SK-N-SH (cell line): ENCODE results near the gene ZNF304. TPM values are rescaled to one million over a fixed set of nuclear protein-coding genes. Genes with fewer than 3 reads are reported as not detected.

Experiments
- CTCF ChIA-PET: fragments of 300-600, 350-600 bp; formaldehyde crosslinking; extraction: SDS; loops from one replicate; lab custom pipeline; 2021; lab: Yijun Ruan, JAX
- POLR2A ChIA-PET: fragments of 350-600 bp; sonication (Branson Sonifier 250); formaldehyde crosslinking; extraction: SDS; loops from one replicate; lab custom pipeline; 2020; ENCODE audit warnings: antibody characterized with exemption, inconsistent platforms; lab: Yijun Ruan, JAX
- DNase-seq: peaks from one replicate; pipeline ENCODE4 v3.0.0; 2012
- H2AFZ ChIP-seq: fragments of 200-600 bp; sonication (generic); 2 replicates; pipeline ENCODE4 v1.8.1; 2016; ENCODE audit warnings: antibody characterized with exemption, mild to moderate bottlenecking, low read depth
- H3F3A ChIP-seq: fragments of 200-600 bp; sonication (generic); replicated peaks from 2 replicates; pipeline ENCODE3; 2016; ENCODE audit warnings: antibody characterized with exemption, mild to moderate bottlenecking; ENCODE audit not compliant: insufficient read depth
- H3K27ac ChIP-seq, 2 experiments: fragments of 200-500 bp in 1 of 2; fragments of 200-600 bp in 1 of 2; sonication (Bioruptor generic) in 1 of 2; sonication (generic), shearing (Covaris generic) in 1 of 2; 2 replicates each; pipeline versions ENCODE4 v1.5.1 to v1.6.1; 2014 to 2016; ENCODE audit warnings: low read depth in 2 of 2, inconsistent platforms in 1 of 2, low read length in 1 of 2, mild to moderate bottlenecking in 1 of 2, mixed read lengths in 1 of 2
- H3K27me3 ChIP-seq: fragments of 200-600 bp; sonication (generic), shearing (Covaris generic); 2 replicates; pipeline ENCODE4 v1.6.1; 2016; ENCODE audit warnings: mixed run types; ENCODE audit not compliant: insufficient read depth
- H3K36me3 ChIP-seq, 2 experiments: fragments of 200-500 bp in 1 of 2; fragments of 200-600 bp in 1 of 2; sonication (Bioruptor generic) in 1 of 2; sonication (generic) in 1 of 2; replicated peaks in 1 of 2; 2 replicates each; pipeline versions ENCODE3 to v1.5.1; 2014 to 2016; ENCODE audit warnings: low read length in 1 of 2, mild to moderate bottlenecking in 1 of 2; ENCODE audit not compliant: insufficient read depth in 2 of 2, control insufficient read depth in 1 of 2
- H3K4me1 ChIP-seq, 2 experiments: fragments of 200-500 bp in 1 of 2; fragments of 200-600 bp in 1 of 2; sonication (Bioruptor generic) in 1 of 2; sonication (generic), shearing (Covaris generic) in 1 of 2; 2 replicates each; pipeline versions ENCODE4 v1.5.1 to v1.6.1; 2014 to 2016; ENCODE audit warnings: low read depth in 1 of 2, low read length in 1 of 2, mixed run types in 1 of 2; ENCODE audit not compliant: insufficient read depth in 2 of 2, control insufficient read depth in 1 of 2
- H3K4me2 ChIP-seq: fragments of 200-600 bp; sonication (generic), shearing (Covaris generic); 2 replicates; pipeline ENCODE4 v1.6.1; 2017; ENCODE audit warnings: mixed run types
- H3K4me3 ChIP-seq, 2 experiments: fragments of 200-500 bp in 1 of 2; fragments of 200-600 bp in 1 of 2; sonication (Bioruptor generic) in 1 of 2; sonication (generic), shearing (Covaris generic) in 1 of 2; 2 replicates each; pipeline versions ENCODE4 v1.5.1 to v1.8.1; 2014 to 2016; ENCODE audit warnings: low read depth in 2 of 2, inconsistent platforms in 1 of 2, low read length in 1 of 2, mild to moderate bottlenecking in 1 of 2, mixed read lengths in 1 of 2, moderate library complexity in 1 of 2
- H3K79me2 ChIP-seq: fragments of 200-600 bp; sonication (generic); 2 replicates; pipeline ENCODE4 v1.8.1; 2017; ENCODE audit warnings: mild to moderate bottlenecking; ENCODE audit not compliant: insufficient read depth
- H3K9ac ChIP-seq: fragments of 200-600 bp; sonication (generic); 2 replicates; pipeline ENCODE4 v1.6.1; 2017; ENCODE audit warnings: mixed run types
- H3K9me2 ChIP-seq: fragments of 200-600 bp; sonication (generic); 2 replicates; pipeline ENCODE4 v1.6.1; 2017; ENCODE audit warnings: mixed run types
- H3K9me3 ChIP-seq: fragments of 200-600 bp; sonication (generic); 2 replicates; pipeline ENCODE4 v1.6.1; 2017; ENCODE audit warnings: mixed run types, mild to moderate bottlenecking, moderate library complexity
- H4K20me1 ChIP-seq: fragments of 200-600 bp; sonication (generic); 2 replicates; pipeline ENCODE4 v1.6.1; 2017; ENCODE audit warnings: mild to moderate bottlenecking, mixed run types; ENCODE audit not compliant: insufficient read depth
- EP300 ChIP-seq, 2 experiments: IDR thresholded peaks; 2 replicates each; pipeline versions ENCODE4 v1.4.0 to v1.6.1; 2012; ENCODE audit warnings: borderline replicate concordance in 1 of 2, low read depth in 1 of 2, low read length in 1 of 2
- FOSL2 ChIP-seq: IDR thresholded peaks from 2 replicates; pipeline ENCODE4 v1.4.0; 2012; ENCODE audit warnings: low read depth, mild to moderate bottlenecking, moderate library complexity, borderline replicate concordance
- GABPA ChIP-seq: IDR thresholded peaks from 2 replicates; pipeline ENCODE4 v1.4.0; 2012; ENCODE audit warnings: low read depth, mild to moderate bottlenecking
- MXI1 ChIP-seq: IDR thresholded peaks from 2 replicates; pipeline ENCODE4 v1.6.1; 2012; ENCODE audit warnings: mild to moderate bottlenecking, low read depth, low read length, improper control_type of control experiment
- POLR2AphosphoS5 ChIP-seq: IDR thresholded peaks from 2 replicates; pipeline ENCODE4 v1.6.1; 2012; ENCODE audit warnings: low read depth, low read length
- RAD21 ChIP-seq: IDR thresholded peaks from 2 replicates; pipeline ENCODE4 v1.6.1; 2012; ENCODE audit warnings: mild to moderate bottlenecking, low read length
- RCOR1 ChIP-seq: fragments of 150-350 bp; IDR thresholded peaks from 2 replicates; pipeline ENCODE4 v1.6.1; 2017; ENCODE audit warnings: antibody characterized with exemption, low read length
- RXRA ChIP-seq: IDR thresholded peaks from 2 replicates; pipeline ENCODE4 v1.4.0; 2012; ENCODE audit warnings: low read depth, mild to moderate bottlenecking, borderline replicate concordance
- WGBS: methylation state at CpG from one replicate; pipeline ENCODE4 v1.1.6; 2017; ENCODE audit warnings: low lambda C conversion rate; 5-methylcytosine and 5-hydroxymethylcytosine counted together
- polyA plus RNA-seq, 3 experiments: library from polyadenylated mRNA; depleted of rRNA; stranded (reverse); fragments of >200 nt; gene quantifications; 2 replicates each; pipeline ENCODE4 v1.2.3, GENCODE V29; 2012
- TF ChIP-seq, protein P1 (sequence below): IDR thresholded peaks from 2 replicates; pipeline ENCODE4 v1.4.0; 2012; ENCODE audit warnings: low read depth
- TF ChIP-seq, protein P2 (sequence below): fragments of 150-350 bp; IDR thresholded peaks from 2 replicates; pipeline ENCODE4 v1.6.1; 2016; ENCODE audit warnings: mild to moderate bottlenecking, low read depth, low read length

ZNF304 gene
- polyA plus RNA-seq, 1 of the 3 experiments (the other 2 are of a cell fraction), result 2.5 TPM

DNA sequence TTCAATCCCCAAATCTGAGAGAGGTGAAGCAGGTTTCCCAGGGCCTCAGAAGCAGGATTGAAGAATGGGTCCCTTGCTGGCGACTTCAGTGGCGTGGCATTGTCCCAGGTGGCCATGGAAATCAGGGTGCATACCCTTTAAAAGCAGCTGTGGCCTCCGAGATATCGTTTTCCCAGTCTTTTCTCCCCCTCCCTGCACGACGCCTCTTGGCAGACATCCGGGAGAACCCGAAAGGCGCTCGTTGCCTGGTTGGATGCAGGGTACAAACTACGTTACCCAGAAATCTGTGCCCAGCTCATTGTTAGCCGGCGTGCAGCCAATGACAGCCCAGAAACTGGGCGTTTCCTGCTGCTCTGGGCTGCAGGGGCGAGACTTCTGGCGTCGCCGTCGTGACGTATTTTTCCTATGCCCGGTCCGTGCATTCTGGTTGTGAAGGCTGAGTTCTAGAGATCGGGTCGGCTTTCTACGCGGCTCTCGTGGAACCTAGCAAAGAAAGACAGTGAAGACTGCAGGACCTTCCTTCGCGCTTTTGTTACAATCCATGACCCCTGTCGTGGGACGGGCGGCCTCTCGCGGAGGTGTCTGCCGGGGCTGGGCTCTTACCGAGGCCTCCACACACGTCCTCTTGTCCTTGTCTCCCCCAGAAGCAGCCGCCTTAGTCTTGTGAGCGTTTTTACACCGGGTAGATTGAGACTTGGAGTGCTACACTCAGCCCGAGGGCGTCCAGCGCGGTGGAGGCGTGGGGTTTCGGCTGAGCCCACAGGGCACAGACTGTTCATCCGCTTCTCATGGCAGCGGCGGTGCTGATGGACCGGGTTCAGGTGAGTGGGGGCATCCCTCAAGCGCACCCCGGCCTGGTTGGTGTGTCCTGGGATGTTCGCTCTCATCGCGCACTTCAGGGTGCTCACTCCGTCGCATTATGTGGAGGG lies at the start of gene ZNF304 (continued):
- no peak for TF ChIP-seq EP300 (IDR thresholded peaks at IDR 0.05; ENCODE audit: borderline replicate concordance in 1 of 2, low read depth in 1 of 2, low read length in 1 of 2)
- TF ChIP-seq, protein P1, sequence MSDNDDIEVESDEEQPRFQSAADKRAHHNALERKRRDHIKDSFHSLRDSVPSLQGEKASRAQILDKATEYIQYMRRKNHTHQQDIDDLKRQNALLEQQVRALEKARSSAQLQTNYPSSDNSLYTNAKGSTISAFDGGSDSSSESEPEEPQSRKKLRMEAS, result peak; percentile 96
- no peak for TF ChIP-seq RAD21
- peak; percentile 11; the same call in 1 of the 2 replicates for TF ChIP-seq RCOR1
- peak; percentile 78 for TF ChIP-seq GABPA
- TF ChIP-seq MXI1, result peak; percentile 92
- peak; percentile 60; the same call in 1 of the 2 replicates for TF ChIP-seq POLR2AphosphoS5
- no peak for TF ChIP-seq FOSL2
- TF ChIP-seq, protein P2, sequence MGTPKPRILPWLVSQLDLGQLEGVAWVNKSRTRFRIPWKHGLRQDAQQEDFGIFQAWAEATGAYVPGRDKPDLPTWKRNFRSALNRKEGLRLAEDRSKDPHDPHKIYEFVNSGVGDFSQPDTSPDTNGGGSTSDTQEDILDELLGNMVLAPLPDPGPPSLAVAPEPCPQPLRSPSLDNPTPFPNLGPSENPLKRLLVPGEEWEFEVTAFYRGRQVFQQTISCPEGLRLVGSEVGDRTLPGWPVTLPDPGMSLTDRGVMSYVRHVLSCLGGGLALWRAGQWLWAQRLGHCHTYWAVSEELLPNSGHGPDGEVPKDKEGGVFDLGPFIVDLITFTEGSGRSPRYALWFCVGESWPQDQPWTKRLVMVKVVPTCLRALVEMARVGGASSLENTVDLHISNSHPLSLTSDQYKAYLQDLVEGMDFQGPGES, result 0 out of 2 replicates have a peak, but pooled peaks have one; percentile 11

DNA sequence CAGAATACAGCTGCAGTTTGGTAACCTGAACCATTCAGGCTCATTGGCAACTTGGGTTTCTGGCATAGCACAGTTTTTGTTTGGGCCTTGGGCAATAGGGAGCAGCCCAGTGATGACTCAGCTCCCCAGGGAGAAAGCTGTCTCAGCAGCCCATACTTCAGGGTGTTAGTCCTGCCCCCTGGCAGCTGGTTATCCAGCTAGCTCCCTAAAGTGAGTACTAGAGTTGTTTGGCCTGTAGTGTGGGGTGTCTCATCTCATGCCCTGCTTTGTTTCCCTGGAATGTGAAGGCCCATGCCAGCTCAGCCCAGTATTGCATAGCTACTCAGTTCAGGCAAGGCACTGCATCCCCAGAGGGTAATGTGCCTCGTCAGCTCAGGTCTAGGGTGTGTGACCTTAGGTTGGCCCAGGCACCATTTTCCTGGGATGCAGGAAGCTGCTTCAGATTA lies 49.0 kb upstream of the ZNF304 start:
- no peak for TF ChIP-seq RCOR1
- peak; percentile 16; the same call in 1 of the 2 replicates for TF ChIP-seq FOSL2
- peaks cover 27% of the 10 kb centered on the region for H4K20me1 ChIP-seq
- H3K4me1 ChIP-seq, result peaks cover 0 to 4% of the 10 kb centered on the region in 2 experiments; a peak in 2 of 4 replicates
- peaks cover 22 to 62% of the 10 kb centered on the region in 2 experiments for H3K36me3 ChIP-seq
- no CpG with 5 or more reads among the region's 1 CpG for WGBS
- peaks cover 17% of the 10 kb centered on the region for H3F3A ChIP-seq
- H3K4me2 ChIP-seq, result no peak overlapping the region
- ChIA-PET POLR2A (interaction anchor here (1.4 kb wide), 1 partner anchor 12 kb away, joined by 4 read pairs; no protein-coding TSS in a partner anchor), CTCF (no interaction called here)
- H2AFZ ChIP-seq, result no peak overlapping the region
- no peaks in the 10 kb centered on the region for H3K9me3 ChIP-seq
- H3K79me2 ChIP-seq, result peaks cover 59% of the 10 kb centered on the region
- H3K4me3 ChIP-seq, result no peak overlapping the region
- DNase-seq, result no peak
- no peak overlapping the region for H3K9ac ChIP-seq
- H3K9me2 ChIP-seq, result no peaks in the 10 kb centered on the region
- H3K27me3 ChIP-seq, result no peaks in the 10 kb centered on the region
- H3K27ac ChIP-seq, result no peak overlapping the region

DNA sequence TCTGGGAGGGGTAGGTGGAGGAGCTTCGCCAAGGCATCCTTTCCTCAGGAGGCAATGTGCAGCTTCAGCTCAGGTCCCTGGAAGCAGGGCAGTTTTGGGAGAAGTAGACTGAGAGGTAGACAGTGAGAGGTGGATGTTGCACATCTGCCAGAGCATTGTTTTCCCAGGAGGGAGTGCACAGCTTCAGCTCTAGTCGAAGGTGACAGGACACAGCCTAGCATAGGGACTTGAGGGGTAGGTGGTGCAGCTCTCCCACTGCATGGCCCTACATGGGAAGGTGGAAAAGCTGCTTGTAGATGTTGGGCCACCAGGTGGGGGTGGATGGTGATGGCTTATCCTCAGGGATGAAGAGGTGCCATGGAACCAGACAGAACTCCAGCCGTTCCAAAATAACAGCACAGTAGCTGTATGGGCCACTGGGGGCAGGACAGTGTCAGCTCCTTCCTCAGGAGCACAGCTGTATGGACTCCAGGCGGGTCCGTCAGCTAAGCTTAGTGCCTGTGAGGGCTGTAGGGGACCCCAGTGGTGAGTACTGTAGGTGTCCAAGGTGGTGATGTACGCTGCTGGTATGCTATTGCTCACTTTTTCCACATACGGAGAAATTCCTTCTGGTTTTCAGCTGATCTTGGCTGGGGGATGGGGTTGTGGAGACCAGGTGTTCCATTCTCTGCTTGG lies 48.2 kb upstream of the ZNF304 start:
- H3K4me1 ChIP-seq, result peaks cover 0 to 4% of the 10 kb centered on the region in 2 experiments; a peak in 2 of 4 replicates
- ChIA-PET CTCF (interaction anchor here (0.9 kb wide), 1 partner anchor 16 kb away, joined by 3 read pairs; no protein-coding TSS in a partner anchor), POLR2A (interaction anchor here (1.4 kb wide), 1 partner anchor 13 kb away, joined by 4 read pairs; no protein-coding TSS in a partner anchor)
- no peak overlapping the region for H3K4me3 ChIP-seq
- H4K20me1 ChIP-seq, result peaks cover 22% of the 10 kb centered on the region
- no peaks in the 10 kb centered on the region for H3K9me3 ChIP-seq
- WGBS, result 95% methylated on average over 4 of the region's 7 CpGs
- no peak for DNase-seq
- H3K4me2 ChIP-seq, result no peak overlapping the region
- TF ChIP-seq RXRA, result no peak
- no peak overlapping the region for H3K9ac ChIP-seq
- H2AFZ ChIP-seq, result no peak overlapping the region
- H3K79me2 ChIP-seq, result peaks cover 51% of the 10 kb centered on the region
- peaks cover 20 to 56% of the 10 kb centered on the region in 2 experiments for H3K36me3 ChIP-seq
- no peaks in the 10 kb centered on the region for H3K27me3 ChIP-seq
- H3K9me2 ChIP-seq, result no peaks in the 10 kb centered on the region
- H3F3A ChIP-seq, result peaks cover 14% of the 10 kb centered on the region
- no peak overlapping the region for H3K27ac ChIP-seq
